B cell (primary cell): ENCODE data around the gene CDH13. TPM values are rescaled to one million over a fixed set of nuclear protein-coding genes. Genes with fewer than 3 reads are reported as not detected.

Experiments used
- ATAC-seq: fragments of 200-7000 bp; cut with Tn5 transposase; one replicate; pipeline ENCODE4 v1.10.0; 2021; ENCODE audit warnings: low read depth, mild to moderate bottlenecking, moderate number of reproducible peaks, moderate library complexity
- CTCF ChIA-PET: fragments of 350-600 bp; sonication (Branson Sonifier 250); formaldehyde crosslinking; loops from one replicate; lab custom pipeline; 2021; ENCODE audit warnings: antibody characterized with exemption, inconsistent platforms; lab: Charles Lee
- POLR2A ChIA-PET: fragments of 350-600 bp; sonication (Branson Sonifier 250); formaldehyde crosslinking; loops from one replicate; lab custom pipeline; 2021; ENCODE audit warnings: antibody characterized with exemption; lab: Charles Lee
- DNase-seq: peaks from one replicate; pipeline ENCODE4 v3.0.0; 2013
- H2AFZ ChIP-seq: 2 replicates; pipeline ENCODE4 v1.6.1; 2012; ENCODE audit warnings: mild to moderate bottlenecking, low read depth, low read length; ENCODE audit not compliant: insufficient read depth, poor library complexity, severe bottlenecking
- H3K27ac ChIP-seq, 2 donors: 1 replicate in 1 of 2; 2 replicates in 1 of 2; pipeline ENCODE4 v1.5.1; 2012 to 2013; ENCODE audit warnings: low read length in 2 of 2, mild to moderate bottlenecking in 2 of 2, moderate library complexity in 1 of 2
- H3K27me3 ChIP-seq, 4 experiments: fragments of 200-600 bp in 1 of 4; sonication (generic) in 1 of 4; replicated peaks in 1 of 4; 1 replicate in 2 of 4; 2 replicates in 2 of 4; pipeline versions ENCODE4 v1.6.1 to v1.7.0; 2013 to 2016; ENCODE audit warnings: low read length in 3 of 4, mild to moderate bottlenecking in 2 of 4, mixed read lengths in 1 of 4, moderate library complexity in 1 of 4; ENCODE audit not compliant: insufficient read depth in 4 of 4, control insufficient read depth in 3 of 4; ENCODE audit errors: control extremely low read depth in 1 of 4
- H3K36me3 ChIP-seq, 2 experiments: replicated peaks in 1 of 2; 1 replicate in 1 of 2; 2 replicates in 1 of 2; pipeline versions ENCODE4 v1.6.1 to v1.7.1; 2013; ENCODE audit warnings: low read length in 1 of 2; ENCODE audit not compliant: insufficient read depth in 2 of 2, control insufficient read depth in 1 of 2; ENCODE audit errors: control extremely low read depth in 1 of 2, extremely low read depth in 1 of 2
- H3K4me1 ChIP-seq, 2 donors: fragments of 200-600 bp in 1 of 2; sonication (generic) in 1 of 2; 1 replicate in 1 of 2; 2 replicates in 1 of 2; pipeline versions ENCODE4 v1.5.1 to v1.6.1; 2013 to 2017; ENCODE audit warnings: low read length in 2 of 2; ENCODE audit not compliant: control insufficient read depth in 2 of 2, insufficient read depth in 2 of 2
- H3K4me2 ChIP-seq: replicated peaks from 2 replicates; pipeline ENCODE3; 2012; ENCODE audit warnings: mild to moderate bottlenecking, low read depth, low read length; ENCODE audit not compliant: poor library complexity, severe bottlenecking
- H3K4me3 ChIP-seq, 5 experiments: fragments of 200-600 bp in 1 of 5; sonication (generic) in 1 of 5; 1 replicate in 3 of 5; 2 replicates in 2 of 5; pipeline versions ENCODE4 v1.5.1 to v1.7.0; 2011 to 2016; ENCODE audit warnings: low read length in 4 of 5, mild to moderate bottlenecking in 4 of 5, low read depth in 2 of 5, control low read depth in 1 of 5, moderate library complexity in 1 of 5; ENCODE audit not compliant: insufficient read depth in 1 of 5; ENCODE audit errors: control extremely low read depth in 1 of 5, extremely low read depth in 1 of 5
- H3K79me2 ChIP-seq: fragments of 200-600 bp; sonication (generic); one replicate; pipeline ENCODE4 v1.6.0; 2016; ENCODE audit warnings: low read length; ENCODE audit not compliant: control insufficient read depth, insufficient read depth
- H3K9ac ChIP-seq: fragments of 200-600 bp; sonication (generic); 2 replicates; pipeline ENCODE4 v1.6.1; 2017; ENCODE audit warnings: mild to moderate bottlenecking, low read length, moderate library complexity
- H3K9me3 ChIP-seq, 3 donors: one replicate each; pipeline versions ENCODE4 v1.6.1 to v1.7.1; 2013; ENCODE audit warnings: low read length in 2 of 3; ENCODE audit not compliant: control insufficient read depth in 2 of 3, insufficient read depth in 1 of 3; ENCODE audit errors: control extremely low read depth in 1 of 3
- H4K20me1 ChIP-seq: 2 replicates; pipeline ENCODE4 v1.6.0; 2012; ENCODE audit warnings: mild to moderate bottlenecking, low read length; ENCODE audit not compliant: insufficient read depth, control insufficient read depth, poor library complexity, severe bottlenecking
- H3K27ac Mint-ChIP-seq: one replicate; pipeline ENCODE4 v1.8.0; 2021; ENCODE audit warnings: mixed read lengths
- H3K27me3 Mint-ChIP-seq: one replicate; pipeline ENCODE4 v1.8.0; 2021; ENCODE audit warnings: mixed read lengths
- H3K4me1 Mint-ChIP-seq: one replicate; pipeline ENCODE4 v1.8.0; 2021; ENCODE audit warnings: mixed read lengths
- H3K4me3 Mint-ChIP-seq: one replicate; pipeline ENCODE4 v1.8.0; 2021; ENCODE audit warnings: mixed read lengths
- H3K9me3 Mint-ChIP-seq: one replicate; pipeline ENCODE4 v1.8.0; 2022; ENCODE audit warnings: mixed read lengths; ENCODE audit not compliant: insufficient read depth
- EZH2 ChIP-seq: IDR thresholded peaks from 2 replicates; pipeline ENCODE4 v1.6.1; 2012; ENCODE audit warnings: borderline replicate concordance, low read depth, mild to moderate bottlenecking, moderate library complexity, low read length; ENCODE audit not compliant: insufficient read depth, poor library complexity, severe bottlenecking
- WGBS: methylation state at CpG from one replicate; pipeline ENCODE4 v1.1.5; 2013; ENCODE audit warnings: missing lambda C conversion rate; ENCODE audit not compliant: insufficient coverage; 5-methylcytosine and 5-hydroxymethylcytosine counted together
- intact Hi-C: fragments of 100-400 bp; cut with micrococcal nuclease; formaldehyde crosslinking; loops from one replicate; pipeline ENCODE4 v1.10.0; 2022
- polyA plus RNA-seq: library from polyadenylated mRNA; depleted of rRNA; stranded (reverse); fragments of >200 nt; gene quantifications from 2 replicates; pipeline ENCODE4 v1.2.3, GENCODE V29; 2012
- total RNA-seq, 2 donors: library from RNA; stranded (reverse); fragments of 120-200 nt in 1 of 2; gene quantifications; 1 replicate in 1 of 2; 2 replicates in 1 of 2; pipeline versions ENCODE4 v1.2.3 to v1.2.4, GENCODE V29; 2013 to 2022
- TF ChIP-seq, protein P1 (sequence below): fragments of 200-600 bp; IDR thresholded peaks from one replicate; pipeline ENCODE4 v1.8.0; 2022; ENCODE audit warnings: antibody characterized with exemption, mild to moderate bottlenecking

The CDH13 gene
- total and polyA plus RNA-seq, 2 donors (not counting 1 experiment from before 2014, with no cell fraction given), result not detected

DNA sequence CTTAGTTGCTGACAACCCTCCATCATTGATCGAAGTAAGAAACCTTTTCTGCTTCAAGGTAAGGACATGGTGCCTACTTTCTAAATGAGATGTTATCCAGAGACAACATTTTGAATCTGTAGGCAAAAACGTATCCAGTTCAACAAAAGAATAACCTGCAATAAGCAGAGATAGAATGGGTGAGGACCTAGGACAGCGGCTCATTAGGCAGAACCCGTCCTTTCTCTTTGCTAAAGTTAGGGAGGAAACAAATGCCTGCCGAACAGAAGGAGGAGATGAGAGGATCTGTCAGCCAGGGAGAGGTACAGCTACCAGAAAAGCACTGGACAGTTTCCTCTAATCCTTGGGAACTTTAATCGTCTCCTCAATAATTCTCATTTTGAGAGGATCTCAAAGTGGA lies 183.3 kb downstream of the CDH13 start:
- no peak overlapping the region for H3K4me3 Mint-ChIP-seq
- Histone ChIP-seq H3K4me3 (no peak overlapping the region), H3K36me3 (no peaks in the 10 kb centered on the region), H2AFZ (no peak overlapping the region), H3K79me2 (no peaks in the 10 kb centered on the region), H3K4me2 (no peak overlapping the region), H3K9ac (no peak overlapping the region), H4K20me1 (no peaks in the 10 kb centered on the region), H3K27ac (no peak overlapping the region), H3K4me1 (no peaks in the 10 kb centered on the region), H3K9me3 (no peaks in the 10 kb centered on the region), H3K27me3 (peaks cover 0 to 3% (median 0%) of the 10 kb centered on the region in 4 experiments)
- ChIA-PET CTCF (no interaction called here), POLR2A (no interaction called here)
- H3K9me3 Mint-ChIP-seq, result no peaks in the 10 kb centered on the region
- TF ChIP-seq EZH2, result no peak
- TF ChIP-seq, protein P1, sequence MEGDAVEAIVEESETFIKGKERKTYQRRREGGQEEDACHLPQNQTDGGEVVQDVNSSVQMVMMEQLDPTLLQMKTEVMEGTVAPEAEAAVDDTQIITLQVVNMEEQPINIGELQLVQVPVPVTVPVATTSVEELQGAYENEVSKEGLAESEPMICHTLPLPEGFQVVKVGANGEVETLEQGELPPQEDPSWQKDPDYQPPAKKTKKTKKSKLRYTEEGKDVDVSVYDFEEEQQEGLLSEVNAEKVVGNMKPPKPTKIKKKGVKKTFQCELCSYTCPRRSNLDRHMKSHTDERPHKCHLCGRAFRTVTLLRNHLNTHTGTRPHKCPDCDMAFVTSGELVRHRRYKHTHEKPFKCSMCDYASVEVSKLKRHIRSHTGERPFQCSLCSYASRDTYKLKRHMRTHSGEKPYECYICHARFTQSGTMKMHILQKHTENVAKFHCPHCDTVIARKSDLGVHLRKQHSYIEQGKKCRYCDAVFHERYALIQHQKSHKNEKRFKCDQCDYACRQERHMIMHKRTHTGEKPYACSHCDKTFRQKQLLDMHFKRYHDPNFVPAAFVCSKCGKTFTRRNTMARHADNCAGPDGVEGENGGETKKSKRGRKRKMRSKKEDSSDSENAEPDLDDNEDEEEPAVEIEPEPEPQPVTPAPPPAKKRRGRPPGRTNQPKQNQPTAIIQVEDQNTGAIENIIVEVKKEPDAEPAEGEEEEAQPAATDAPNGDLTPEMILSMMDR, result no peak
- intact Hi-C loops, result no loop called here
- no peaks in the 10 kb centered on the region for H3K4me1 Mint-ChIP-seq
- ATAC-seq (no peak), DNase-seq (no peak)
- 67% methylated on average over 3 of the region's 6 CpGs for WGBS
- no peak overlapping the region for H3K27ac Mint-ChIP-seq
- H3K27me3 Mint-ChIP-seq, result peaks cover 6% of the 10 kb centered on the region

DNA sequence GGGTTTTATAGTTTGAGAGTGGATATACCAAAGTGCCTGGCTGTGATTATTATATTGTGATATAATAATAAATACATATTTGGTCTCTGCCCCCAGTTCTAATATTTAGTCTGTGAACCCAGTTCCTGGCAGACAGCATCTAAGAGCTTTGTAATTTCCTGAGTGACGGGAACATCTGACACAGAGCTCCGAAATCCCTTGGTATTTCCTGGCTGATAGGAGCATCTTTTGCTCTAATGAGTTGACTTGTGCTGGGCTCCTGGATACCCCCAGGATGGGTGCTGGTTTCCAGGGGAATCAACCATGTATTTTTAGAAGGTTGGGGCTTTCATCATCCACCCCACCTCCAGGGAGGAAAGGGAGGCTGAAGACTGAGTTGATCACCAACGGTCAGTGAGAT lies 187.3 kb downstream of the CDH13 start:
- no peak for ATAC-seq

More for the DNA sequence above, 187.3 kb downstream of the CDH13 start:
- Histone ChIP-seq H2AFZ (no peak overlapping the region), H3K4me2 (no peak overlapping the region), H3K79me2 (no peaks in the 10 kb centered on the region), H3K4me3 (no peak overlapping the region), H3K36me3 (no peaks in the 10 kb centered on the region), H3K4me1 (no peaks in the 10 kb centered on the region), H3K9me3 (no peaks in the 10 kb centered on the region), H4K20me1 (no peaks in the 10 kb centered on the region), H3K27me3 (peaks cover 0 to 3% (median 0%) of the 10 kb centered on the region in 4 experiments), H3K27ac (no peak overlapping the region), H3K9ac (no peak overlapping the region)
- no peak for DNase-seq
- Mint-ChIP-seq H3K4me3 (no peak overlapping the region), H3K27me3 (peaks cover 3% of the 10 kb centered on the region), H3K9me3 (no peaks in the 10 kb centered on the region), H3K27ac (no peak overlapping the region), H3K4me1 (no peaks in the 10 kb centered on the region)
- ChIA-PET CTCF (no interaction called here), POLR2A (no interaction called here)
- no peak for TF ChIP-seq EZH2
- TF ChIP-seq, protein P1, result no peak
- intact Hi-C loops, result no loop called here
- WGBS, result 76% methylated on average over 2 of the region's 3 CpGs
